Stomach (tissue), 4 donors: ENCODE results near the gene NDUFB3.

Source experiments
- CTCF ChIP-seq, 7 experiments: fragments of 450-650 bp in 4 of 7; fragments of 200-600 bp in 3 of 7; sonication (generic) in 3 of 7; IDR thresholded peaks; one replicate each; pipeline ENCODE4 v1.5.1; 2016 to 2019; ENCODE audit warnings: antibody characterized with exemption in 7 of 7, control low read depth in 2 of 7, mild to moderate bottlenecking in 1 of 7
- EP300 ChIP-seq: sonication (generic); formaldehyde crosslinking; IDR thresholded peaks from one replicate; pipeline ENCODE4 v1.6.1; 2017; ENCODE audit warnings: antibody characterized with exemption
- POLR2A ChIP-seq, 4 donors: fragments of 450-650 bp; IDR thresholded peaks; one replicate each; pipeline ENCODE4 v1.6.1; 2016; ENCODE audit warnings: antibody characterized with exemption in 4 of 4, control low read depth in 2 of 4, mild to moderate bottlenecking in 1 of 4, moderate library complexity in 1 of 4

- TF ChIP-seq CTCF (IDR thresholded peaks at IDR 0.05) (no peak), POLR2A (IDR thresholded peaks at IDR 0.05) (no peak), EP300 (no peak)
Observed at GRCh38 chr2:201126308-201127151, 54.7 kb downstream of the NDUFB3 start.
